Fibroblast of mammary gland (primary cell): ENCODE results near the gene FOXK2.

Experiments
- DNase-seq: peaks from one replicate; pipeline ENCODE4 v3.0.0-alpha.2; 2010; ENCODE audit warnings: low read depth
- H3K4me3 ChIP-seq: 2 replicates; pipeline ENCODE4 v1.5.1; 2011; ENCODE audit warnings: low read depth, mild to moderate bottlenecking, low read length, moderate library complexity; ENCODE audit not compliant: control insufficient read depth
- TF ChIP-seq, protein P1 (sequence below): conservative IDR thresholded peaks from 2 replicates; pipeline ENCODE4 v1.5.1; 2011; ENCODE audit warnings: low read depth, low read length, inconsistent platforms; ENCODE audit not compliant: control insufficient read depth, insufficient read depth

FOXK2 gene

DNA sequence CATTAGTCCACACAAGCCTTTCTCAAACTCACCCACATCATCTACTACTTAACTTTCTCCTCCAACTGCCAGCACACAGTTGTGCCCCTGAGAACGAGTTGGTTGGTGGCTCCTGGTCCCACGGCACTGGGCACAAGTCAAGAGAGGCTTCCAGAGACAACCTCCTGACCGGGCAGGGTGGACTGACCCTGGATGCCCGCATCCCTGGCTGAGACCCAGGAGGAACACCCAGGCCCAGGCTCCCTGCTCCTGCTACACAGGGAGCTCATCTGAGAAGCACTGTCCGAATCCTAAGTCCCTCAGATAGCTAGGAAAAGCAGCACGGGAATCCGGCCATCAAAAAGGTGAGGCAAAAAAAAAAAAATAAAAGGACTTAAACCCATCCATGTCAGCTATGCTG, 99.7 kb downstream of the FOXK2 start:
- no peak overlapping the region for H3K4me3 ChIP-seq
- TF ChIP-seq, protein P1, sequence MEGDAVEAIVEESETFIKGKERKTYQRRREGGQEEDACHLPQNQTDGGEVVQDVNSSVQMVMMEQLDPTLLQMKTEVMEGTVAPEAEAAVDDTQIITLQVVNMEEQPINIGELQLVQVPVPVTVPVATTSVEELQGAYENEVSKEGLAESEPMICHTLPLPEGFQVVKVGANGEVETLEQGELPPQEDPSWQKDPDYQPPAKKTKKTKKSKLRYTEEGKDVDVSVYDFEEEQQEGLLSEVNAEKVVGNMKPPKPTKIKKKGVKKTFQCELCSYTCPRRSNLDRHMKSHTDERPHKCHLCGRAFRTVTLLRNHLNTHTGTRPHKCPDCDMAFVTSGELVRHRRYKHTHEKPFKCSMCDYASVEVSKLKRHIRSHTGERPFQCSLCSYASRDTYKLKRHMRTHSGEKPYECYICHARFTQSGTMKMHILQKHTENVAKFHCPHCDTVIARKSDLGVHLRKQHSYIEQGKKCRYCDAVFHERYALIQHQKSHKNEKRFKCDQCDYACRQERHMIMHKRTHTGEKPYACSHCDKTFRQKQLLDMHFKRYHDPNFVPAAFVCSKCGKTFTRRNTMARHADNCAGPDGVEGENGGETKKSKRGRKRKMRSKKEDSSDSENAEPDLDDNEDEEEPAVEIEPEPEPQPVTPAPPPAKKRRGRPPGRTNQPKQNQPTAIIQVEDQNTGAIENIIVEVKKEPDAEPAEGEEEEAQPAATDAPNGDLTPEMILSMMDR: no peak
- no peak for DNase-seq

DNA sequence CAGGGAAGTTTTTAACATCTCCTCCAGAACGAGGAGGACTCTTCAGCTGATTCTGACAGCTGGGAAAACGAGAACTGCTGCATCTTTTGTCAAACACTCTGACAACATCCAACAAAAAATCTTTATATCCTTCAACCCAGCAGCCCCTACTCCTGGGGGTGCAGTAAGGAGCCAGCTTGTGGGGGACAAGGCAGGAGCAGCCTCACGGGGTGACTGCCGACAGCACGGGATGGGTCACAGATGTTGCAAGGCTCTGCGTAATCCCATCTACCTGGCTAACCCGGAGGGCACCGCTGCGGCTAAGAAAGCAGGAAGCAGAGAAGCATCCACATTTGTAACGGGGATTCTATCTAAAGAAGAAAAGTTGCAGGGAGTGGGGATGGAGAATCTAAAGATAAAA, 100.1 kb downstream of the FOXK2 start:
- H3K4me3 ChIP-seq: no peak overlapping the region
- TF ChIP-seq, protein P1: no peak
- DNase-seq: no peak

DNA sequence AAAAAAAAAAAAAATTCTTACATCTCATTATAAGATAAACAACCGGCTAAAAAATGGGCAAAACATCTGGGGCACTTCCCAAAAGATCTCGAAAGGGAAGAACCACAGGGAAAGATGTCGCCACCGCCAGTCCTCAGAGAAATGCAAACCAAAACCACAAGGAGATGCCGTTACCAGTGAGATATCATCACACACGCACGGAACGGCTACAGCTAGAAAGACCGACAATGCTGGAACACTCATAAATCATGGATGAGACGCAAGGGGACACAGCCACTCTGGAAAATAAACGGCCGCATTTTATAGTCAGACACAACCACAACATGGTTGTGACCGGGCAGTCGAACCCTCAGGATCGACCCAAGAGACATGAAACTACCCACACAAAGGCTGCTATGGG, 104.2 kb downstream of the FOXK2 start:
- H3K4me3 ChIP-seq: no peak overlapping the region
- DNase-seq: no peak
- TF ChIP-seq, protein P1: no peak

DNA sequence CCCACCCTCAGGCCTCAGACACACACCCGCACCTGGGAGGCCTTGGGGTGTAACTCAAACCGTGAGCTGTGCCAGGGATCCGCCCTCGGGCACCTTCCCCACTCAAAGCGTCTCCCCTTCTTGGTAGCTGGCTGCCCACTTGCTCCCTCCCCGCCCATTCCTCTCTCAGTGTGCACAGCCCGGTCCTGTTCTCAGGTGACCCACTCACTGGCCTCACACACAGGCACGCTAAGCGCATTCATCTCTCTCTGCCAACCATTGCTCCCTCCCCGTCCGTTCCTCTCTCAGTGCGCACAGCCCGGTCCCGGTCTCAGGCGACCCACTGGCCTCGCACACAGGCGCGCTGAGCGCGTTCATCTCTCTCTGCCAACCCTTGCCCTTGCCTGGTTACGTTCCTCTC, 107.9 kb downstream of the FOXK2 start:
- no peak overlapping the region for H3K4me3 ChIP-seq
- DNase-seq: no peak
- TF ChIP-seq, protein P1: no peak

DNA sequence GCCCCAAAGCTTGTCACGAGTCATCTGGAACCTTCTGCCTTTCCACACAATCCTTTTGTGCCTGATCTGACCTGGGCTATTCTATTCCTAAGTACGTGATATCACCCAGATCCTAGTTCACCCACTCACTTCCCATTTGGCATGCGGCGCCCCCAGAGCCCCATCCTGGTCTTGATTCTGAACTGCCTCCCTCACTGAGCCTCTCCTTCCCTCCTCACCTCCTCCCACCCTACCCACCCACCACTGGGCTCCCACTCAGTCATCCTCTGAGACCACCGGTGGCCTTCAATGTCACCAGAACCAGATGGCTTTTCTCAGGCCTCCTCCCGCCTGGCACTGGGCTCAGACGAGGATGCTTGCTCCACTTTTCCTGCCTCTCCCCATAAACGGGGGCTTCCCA, 110.2 kb downstream of the FOXK2 start:
- no peak for DNase-seq
- TF ChIP-seq, protein P1: no peak
- H3K4me3 ChIP-seq: no peak overlapping the region

DNA sequence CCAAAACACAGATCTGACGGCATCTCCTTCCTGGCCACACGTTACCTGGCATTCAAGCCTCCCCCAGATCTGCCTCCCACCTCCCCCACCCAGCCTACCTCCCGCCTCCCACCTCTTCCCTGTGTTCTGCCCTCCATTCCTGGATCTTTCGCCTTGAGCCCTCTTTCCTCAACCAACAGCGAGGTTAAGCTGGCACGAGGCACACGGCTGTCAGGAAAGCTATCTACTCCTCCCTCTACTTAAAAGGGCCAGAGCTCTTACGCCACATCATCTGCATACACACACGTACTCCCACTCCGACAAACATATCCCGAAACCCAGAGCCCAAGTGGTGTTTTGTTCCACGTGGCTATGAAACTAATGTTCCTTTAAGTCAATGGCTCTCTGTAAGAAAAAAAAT, 110.7 kb downstream of the FOXK2 start:
- no peak for DNase-seq

More for the DNA sequence above, 110.7 kb downstream of the FOXK2 start:
- TF ChIP-seq, protein P1: no peak
- H3K4me3 ChIP-seq: no peak overlapping the region
